Measurements from ENCODE around the gene MIS12. TPM values are rescaled to one million over a fixed set of nuclear protein-coding genes. Genes with fewer than 3 reads are reported as not detected.

Gene MIS12
- total and polyA plus RNA-seq, 2 of the 13 experiments (the other 11 are each of a cell fraction or from before 2014, with no cell fraction given), result 13.4 to 28.0 TPM

DNA sequence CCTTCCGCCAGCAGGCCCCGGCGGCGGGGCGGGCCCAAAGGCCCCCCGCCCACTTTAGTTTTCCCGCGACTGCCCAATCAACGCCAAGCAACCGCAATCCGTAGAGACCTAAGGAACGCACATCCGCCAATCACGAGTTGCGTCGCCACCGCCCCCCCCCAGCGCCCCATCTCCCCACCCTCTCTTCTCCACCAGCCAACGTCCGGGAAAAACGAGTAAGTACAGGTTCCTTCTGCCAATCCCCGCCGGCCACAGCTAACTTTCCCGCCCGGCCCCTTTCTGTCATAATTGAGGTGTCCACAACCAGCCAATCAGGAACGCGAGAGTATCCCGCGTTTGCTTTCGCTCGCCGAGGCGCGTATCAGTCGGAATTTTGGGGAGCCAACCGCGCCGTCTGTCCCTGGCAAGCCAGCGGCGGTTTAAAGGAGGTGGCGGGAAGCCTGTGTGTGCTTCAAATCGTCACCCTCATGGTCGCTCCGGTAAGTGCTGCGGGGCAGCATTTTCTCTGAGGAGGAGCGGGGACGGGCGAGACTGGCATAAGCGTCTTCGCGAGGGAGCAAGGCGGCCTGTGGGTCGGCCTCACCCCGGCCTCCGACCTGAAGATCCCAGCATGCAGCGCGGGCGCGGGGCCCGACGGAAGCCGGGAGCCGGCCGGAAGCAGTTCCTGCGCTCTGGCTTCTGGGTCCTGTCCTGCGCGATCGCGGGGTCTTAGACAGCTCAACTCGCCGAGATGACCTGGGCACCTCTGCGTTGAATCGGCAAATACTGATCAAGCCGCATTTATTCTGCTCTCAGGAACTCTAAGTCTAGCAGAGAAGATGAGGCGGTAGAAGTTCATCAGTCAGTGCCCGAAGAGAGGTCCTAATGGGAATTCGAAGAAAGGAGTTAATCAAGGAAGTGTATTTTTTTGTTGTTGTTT, at the start of gene MIS12 (continued):
- TF ChIP-seq, protein P1, sequence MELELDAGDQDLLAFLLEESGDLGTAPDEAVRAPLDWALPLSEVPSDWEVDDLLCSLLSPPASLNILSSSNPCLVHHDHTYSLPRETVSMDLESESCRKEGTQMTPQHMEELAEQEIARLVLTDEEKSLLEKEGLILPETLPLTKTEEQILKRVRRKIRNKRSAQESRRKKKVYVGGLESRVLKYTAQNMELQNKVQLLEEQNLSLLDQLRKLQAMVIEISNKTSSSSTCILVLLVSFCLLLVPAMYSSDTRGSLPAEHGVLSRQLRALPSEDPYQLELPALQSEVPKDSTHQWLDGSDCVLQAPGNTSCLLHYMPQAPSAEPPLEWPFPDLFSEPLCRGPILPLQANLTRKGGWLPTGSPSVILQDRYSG (CRISPR knock-in tag; IDR thresholded peaks at IDR 0.05), result peak; percentile 48; the same call in 1 of the 2 replicates
- TF ChIP-seq DMAP1 (CRISPR knock-in tag; IDR thresholded peaks at IDR 0.05) (peak; percentile 85; the same call in 1 of the 2 replicates), ZNF556 (CRISPR knock-in tag; IDR thresholded peaks at IDR 0.05; ENCODE audit: borderline replicate concordance) (no peak), SMARCE1 (IDR thresholded peaks at IDR 0.05; ENCODE audit: borderline replicate concordance) (no peak), BHLHE40 (IDR thresholded peaks at IDR 0.05; ENCODE audit: low read length) (no peak), ZNF552 (CRISPR knock-in tag; IDR thresholded peaks at IDR 0.05; ENCODE audit: borderline replicate concordance) (peak; percentile 60; the same call in 1 of the 2 replicates), ZNF607 (CRISPR knock-in tag; IDR thresholded peaks at IDR 0.05; ENCODE audit: borderline replicate concordance) (peak; percentile 58; the same call in 1 of the 2 replicates), ZNF367 (CRISPR knock-in tag; IDR thresholded peaks at IDR 0.05; ENCODE audit: borderline replicate concordance) (peak; percentile 61; the same call in 1 of the 2 replicates), ZNF883 (CRISPR knock-in tag; IDR thresholded peaks at IDR 0.05; ENCODE audit: not compliant biosample characterization) (no peak), RBFOX2 (IDR thresholded peaks at IDR 0.05; ENCODE audit: low read depth, low read length) (peak; percentile 93), TSC22D2 (CRISPR knock-in tag; IDR thresholded peaks at IDR 0.05; ENCODE audit: borderline replicate concordance) (0 out of 2 replicates have a peak, but pooled peaks have one; percentile 51), MXD4 (CRISPR knock-in tag; IDR thresholded peaks at IDR 0.05) (peak; percentile 69; the same call in 1 of the 2 replicates), TP53 (CRISPR knock-in tag; conservative IDR thresholded peaks at IDR 0.05) (0 out of 2 replicates have a peak, but pooled peaks have one; percentile 25), DNMT1 (CRISPR knock-in tag; IDR thresholded peaks at IDR 0.05) (no peak), KLF11 (CRISPR knock-in tag; IDR thresholded peaks at IDR 0.05) (0 out of 2 replicates have a peak, but pooled peaks have one; percentile 31), ZNF230 (CRISPR knock-in tag; IDR thresholded peaks at IDR 0.05) (no peak), ZNF790 (CRISPR knock-in tag; IDR thresholded peaks at IDR 0.05; ENCODE audit: borderline replicate concordance) (no peak; the same call in 1 of the 2 replicates), ZFX (CRISPR knock-in tag; IDR thresholded peaks at IDR 0.05; ENCODE audit: low read depth) (peak; percentile 95), ZNF207 (IDR thresholded peaks at IDR 0.05; ENCODE audit: borderline replicate concordance) (no peak), NCOA1 (CRISPR knock-in tag; IDR thresholded peaks at IDR 0.05) (peak; percentile 82; the same call in 1 of the 2 replicates)
- TF ChIP-seq, protein P2, sequence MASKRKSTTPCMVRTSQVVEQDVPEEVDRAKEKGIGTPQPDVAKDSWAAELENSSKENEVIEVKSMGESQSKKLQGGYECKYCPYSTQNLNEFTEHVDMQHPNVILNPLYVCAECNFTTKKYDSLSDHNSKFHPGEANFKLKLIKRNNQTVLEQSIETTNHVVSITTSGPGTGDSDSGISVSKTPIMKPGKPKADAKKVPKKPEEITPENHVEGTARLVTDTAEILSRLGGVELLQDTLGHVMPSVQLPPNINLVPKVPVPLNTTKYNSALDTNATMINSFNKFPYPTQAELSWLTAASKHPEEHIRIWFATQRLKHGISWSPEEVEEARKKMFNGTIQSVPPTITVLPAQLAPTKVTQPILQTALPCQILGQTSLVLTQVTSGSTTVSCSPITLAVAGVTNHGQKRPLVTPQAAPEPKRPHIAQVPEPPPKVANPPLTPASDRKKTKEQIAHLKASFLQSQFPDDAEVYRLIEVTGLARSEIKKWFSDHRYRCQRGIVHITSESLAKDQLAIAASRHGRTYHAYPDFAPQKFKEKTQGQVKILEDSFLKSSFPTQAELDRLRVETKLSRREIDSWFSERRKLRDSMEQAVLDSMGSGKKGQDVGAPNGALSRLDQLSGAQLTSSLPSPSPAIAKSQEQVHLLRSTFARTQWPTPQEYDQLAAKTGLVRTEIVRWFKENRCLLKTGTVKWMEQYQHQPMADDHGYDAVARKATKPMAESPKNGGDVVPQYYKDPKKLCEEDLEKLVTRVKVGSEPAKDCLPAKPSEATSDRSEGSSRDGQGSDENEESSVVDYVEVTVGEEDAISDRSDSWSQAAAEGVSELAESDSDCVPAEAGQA (IDR thresholded peaks at IDR 0.05; ENCODE audit: low read depth), result no peak; the same call in 1 of the 2 replicates
- TF ChIP-seq, protein P2 (CRISPR knock-in tag; IDR thresholded peaks at IDR 0.05; ENCODE audit: borderline replicate concordance), result 0 out of 2 replicates have a peak, but pooled peaks have one; percentile 53

All from HepG2 (cell line).